Type B pancreatic cell (in vitro differentiated cells): Measurements from ENCODE around the gene LNX1. TPM values are rescaled to one million over a fixed set of nuclear protein-coding genes. Genes with fewer than 3 reads are reported as not detected.

Source experiments
- DNase-seq: peaks from one replicate; pipeline ENCODE4 v3.0.0; 2021; ENCODE audit warnings: mixed read lengths; ENCODE audit not compliant: unreplicated experiment; ENCODE audit errors: extremely low spot score
- H3K27ac Mint-ChIP-seq: 2 replicates; pipeline ENCODE4 v1.8.0; 2021; ENCODE audit warnings: mild to moderate bottlenecking, mixed read lengths
- H3K27me3 Mint-ChIP-seq: 2 replicates; pipeline ENCODE4 v1.8.0; 2021; ENCODE audit warnings: mixed read lengths
- H3K36me3 Mint-ChIP-seq: 2 replicates; pipeline ENCODE4 v1.8.0; 2021; ENCODE audit warnings: mixed read lengths
- H3K4me1 Mint-ChIP-seq: one replicate; pipeline ENCODE4 v1.8.0; 2021; ENCODE audit warnings: mixed read lengths; ENCODE audit not compliant: unreplicated experiment
- H3K4me3 Mint-ChIP-seq: 2 replicates; pipeline ENCODE4 v1.8.0; 2021; ENCODE audit warnings: mild to moderate bottlenecking, mixed read lengths
- H3K9me3 Mint-ChIP-seq: 2 replicates; pipeline ENCODE4 v1.8.0; 2021; ENCODE audit warnings: mixed read lengths
- total RNA-seq: library from RNA; stranded (reverse); gene quantifications from 2 replicates; pipeline ENCODE4 v1.2.1, GENCODE V29; 2021; ENCODE audit warnings: low replicate concordance
- TF ChIP-seq, protein P1 (sequence below): fragments of 200-600 bp; sonication (generic); conservative IDR thresholded peaks from 2 replicates; pipeline ENCODE4 v1.5.0; 2021; ENCODE audit warnings: antibody characterized with exemption, mild to moderate bottlenecking

Gene LNX1
- total RNA-seq, 1 donor from 2014 or later = 5.3 TPM

DNA sequence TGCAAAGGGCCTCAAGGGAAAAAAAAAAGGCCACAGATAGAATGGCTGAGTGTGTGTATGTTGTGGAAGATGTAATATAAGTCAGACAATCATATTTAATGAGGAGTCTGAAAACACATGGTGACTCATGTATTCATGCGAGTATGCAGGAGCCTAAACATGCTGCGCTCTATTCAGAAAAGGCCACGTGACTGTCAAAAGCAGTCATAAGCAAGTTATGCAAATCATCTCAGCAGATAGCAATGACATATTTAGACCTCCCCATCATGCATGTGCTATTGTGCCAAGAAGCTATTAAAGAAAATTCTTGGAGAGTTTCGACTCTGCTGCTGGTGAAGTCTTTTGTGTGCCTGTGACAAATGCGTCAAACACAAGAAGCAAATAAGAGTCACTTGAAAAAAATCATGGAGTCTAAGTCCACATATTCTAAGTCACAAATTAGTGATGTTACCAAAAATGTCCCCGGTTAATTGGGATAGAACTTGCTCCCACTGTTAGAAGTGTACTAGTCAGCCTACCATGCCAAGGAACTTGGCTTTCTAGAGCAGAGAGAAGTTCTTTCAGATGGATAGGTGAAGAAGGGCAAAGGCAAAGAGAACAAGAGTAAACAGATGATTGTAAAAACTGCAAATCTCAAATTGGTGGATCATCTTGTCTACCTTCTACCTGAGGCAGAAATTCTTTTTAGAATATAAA is 5.0 kb downstream of the LNX1 start:
- DNase-seq = no peak
- Mint-ChIP-seq H3K4me3 (no peak overlapping the region), H3K4me1 (peaks cover 44% of the 10 kb centered on the region), H3K9me3 (peaks cover 5% of the 10 kb centered on the region), H3K36me3 (peaks cover 5% of the 10 kb centered on the region), H3K27me3 (peaks cover 13% of the 10 kb centered on the region), H3K27ac (no peak overlapping the region)
- TF ChIP-seq, protein P1, sequence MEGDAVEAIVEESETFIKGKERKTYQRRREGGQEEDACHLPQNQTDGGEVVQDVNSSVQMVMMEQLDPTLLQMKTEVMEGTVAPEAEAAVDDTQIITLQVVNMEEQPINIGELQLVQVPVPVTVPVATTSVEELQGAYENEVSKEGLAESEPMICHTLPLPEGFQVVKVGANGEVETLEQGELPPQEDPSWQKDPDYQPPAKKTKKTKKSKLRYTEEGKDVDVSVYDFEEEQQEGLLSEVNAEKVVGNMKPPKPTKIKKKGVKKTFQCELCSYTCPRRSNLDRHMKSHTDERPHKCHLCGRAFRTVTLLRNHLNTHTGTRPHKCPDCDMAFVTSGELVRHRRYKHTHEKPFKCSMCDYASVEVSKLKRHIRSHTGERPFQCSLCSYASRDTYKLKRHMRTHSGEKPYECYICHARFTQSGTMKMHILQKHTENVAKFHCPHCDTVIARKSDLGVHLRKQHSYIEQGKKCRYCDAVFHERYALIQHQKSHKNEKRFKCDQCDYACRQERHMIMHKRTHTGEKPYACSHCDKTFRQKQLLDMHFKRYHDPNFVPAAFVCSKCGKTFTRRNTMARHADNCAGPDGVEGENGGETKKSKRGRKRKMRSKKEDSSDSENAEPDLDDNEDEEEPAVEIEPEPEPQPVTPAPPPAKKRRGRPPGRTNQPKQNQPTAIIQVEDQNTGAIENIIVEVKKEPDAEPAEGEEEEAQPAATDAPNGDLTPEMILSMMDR = no peak

- TF ChIP-seq, protein P1 = no peak
- Mint-ChIP-seq H3K4me1 (peaks cover 40% of the 10 kb centered on the region), H3K36me3 (peaks cover 5% of the 10 kb centered on the region), H3K27ac (no peak overlapping the region), H3K4me3 (no peak overlapping the region), H3K27me3 (peaks cover 13% of the 10 kb centered on the region), H3K9me3 (peaks cover 5% of the 10 kb centered on the region)
- no peak for DNase-seq
These were observed 6.6 kb downstream of the LNX1 start for GRCh38 chr4:53584658-53585057.

- H3K27me3 Mint-ChIP-seq = peaks cover 13% of the 10 kb centered on the region
- H3K4me1 Mint-ChIP-seq = peaks cover 37% of the 10 kb centered on the region
- peaks cover 5% of the 10 kb centered on the region for H3K36me3 Mint-ChIP-seq
- TF ChIP-seq, protein P1 = no peak
- peak overlapping the region; percentile 33 for H3K4me3 Mint-ChIP-seq
- H3K27ac Mint-ChIP-seq = no peak overlapping the region
- DNase-seq = no peak
- H3K9me3 Mint-ChIP-seq = peaks cover 5% of the 10 kb centered on the region
These were observed 7.8 kb downstream of the LNX1 start for GRCh38 chr4:53583513-53583912.

GRCh38 chr4:53582194-53582593 is 9.1 kb downstream of the LNX1 start:
- Mint-ChIP-seq H3K9me3 (peaks cover 5% of the 10 kb centered on the region), H3K27me3 (peaks cover 13% of the 10 kb centered on the region), H3K4me3 (no peak overlapping the region), H3K36me3 (peaks cover 5% of the 10 kb centered on the region), H3K4me1 (peaks cover 29% of the 10 kb centered on the region), H3K27ac (no peak overlapping the region)
- no peak for DNase-seq
- TF ChIP-seq, protein P1 = no peak

DNA sequence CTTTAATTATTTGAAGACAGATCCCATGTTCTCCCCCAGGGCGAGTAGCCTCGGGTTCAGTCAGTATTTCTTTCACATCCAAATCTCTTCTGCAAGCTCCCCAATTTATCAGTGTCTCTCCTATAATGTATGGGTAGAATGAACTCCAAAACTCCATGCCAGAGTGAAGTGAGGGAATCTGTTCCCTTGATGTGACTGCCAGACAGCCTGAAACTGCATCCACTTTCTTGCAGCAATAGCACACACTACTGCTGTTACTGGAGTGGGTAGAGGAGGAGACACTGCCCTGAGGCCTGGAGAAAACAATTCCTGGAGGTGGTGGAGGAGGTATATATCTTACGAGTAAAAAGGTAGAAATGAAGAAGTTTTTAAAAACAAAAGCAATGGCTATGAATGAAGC is 11.0 kb downstream of the LNX1 start:
- Mint-ChIP-seq H3K27ac (no peak overlapping the region), H3K36me3 (peaks cover 3% of the 10 kb centered on the region), H3K9me3 (peaks cover 4% of the 10 kb centered on the region), H3K4me3 (no peak overlapping the region), H3K4me1 (peaks cover 32% of the 10 kb centered on the region), H3K27me3 (peaks cover 11% of the 10 kb centered on the region)
- DNase-seq = no peak
- TF ChIP-seq, protein P1 = no peak
